DND-41 (cell line): ENCODE results near the gene ZNF548.

ENCODE experiments used
- ATAC-seq: fragments of 200-7000 bp; cut with Tn5 transposase; 3 replicates; pipeline ENCODE4 v1.9.1; 2021; ENCODE audit warnings: low read depth; ENCODE audit not compliant: insufficient read depth
- DNase-seq: peaks from one replicate; pipeline ENCODE4 v3.0.0-alpha.2; 2020
- H2AFZ ChIP-seq: 2 replicates; pipeline ENCODE4 v1.6.0; 2012; ENCODE audit warnings: low read depth, low read length
- H3K27ac ChIP-seq: 2 replicates; pipeline ENCODE4 v1.5.1; 2012; ENCODE audit warnings: low read length, inconsistent platforms
- H3K27me3 ChIP-seq: fragments of 200-600 bp; sonication (generic); 2 replicates; pipeline ENCODE4 v1.6.0; 2012; ENCODE audit warnings: low read length, mild to moderate bottlenecking, inconsistent platforms; ENCODE audit not compliant: insufficient read depth, poor library complexity
- H3K36me3 ChIP-seq: 2 replicates; pipeline ENCODE4 v1.5.1; 2012; ENCODE audit warnings: low read length, inconsistent platforms; ENCODE audit not compliant: insufficient read depth
- H3K4me1 ChIP-seq: 2 replicates; pipeline ENCODE4 v1.5.1; 2012; ENCODE audit warnings: mild to moderate bottlenecking, low read length; ENCODE audit not compliant: insufficient read depth
- H3K4me2 ChIP-seq: 2 replicates; pipeline ENCODE4 v1.6.0; 2012; ENCODE audit warnings: mild to moderate bottlenecking, moderate library complexity, low read length, inconsistent platforms; ENCODE audit not compliant: insufficient read depth
- H3K4me3 ChIP-seq, 2 experiments: fragments of 200-600 bp in 1 of 2; shearing (Covaris generic) in 1 of 2; 2 replicates each; pipeline ENCODE4 v1.5.1; 2012 to 2016; ENCODE audit warnings: inconsistent platforms in 2 of 2, low read length in 2 of 2, mild to moderate bottlenecking in 2 of 2, low read depth in 1 of 2, moderate library complexity in 1 of 2
- H3K79me2 ChIP-seq: 2 replicates; pipeline ENCODE4 v1.6.0; 2012; ENCODE audit warnings: low read length, inconsistent platforms; ENCODE audit not compliant: insufficient read depth
- H3K9ac ChIP-seq: 2 replicates; pipeline ENCODE4 v1.6.0; 2012; ENCODE audit warnings: low read depth, mild to moderate bottlenecking, inconsistent platforms, low read length, moderate library complexity
- H3K9me3 ChIP-seq: 2 replicates; pipeline ENCODE4 v1.5.1; 2012; ENCODE audit warnings: low read length, moderate library complexity, mild to moderate bottlenecking, inconsistent platforms; ENCODE audit not compliant: insufficient read depth, severe bottlenecking
- H4K20me1 ChIP-seq: 2 replicates; pipeline ENCODE4 v1.6.0; 2012; ENCODE audit warnings: low read length; ENCODE audit not compliant: insufficient read depth
- CTCF ChIP-seq: IDR thresholded peaks from 2 replicates; pipeline ENCODE4 v1.5.1; 2012; ENCODE audit warnings: borderline replicate concordance, low read length, moderate library complexity, mild to moderate bottlenecking; ENCODE audit not compliant: poor library complexity, severe bottlenecking; ENCODE audit errors: extremely low read depth
- EZH2 ChIP-seq: IDR thresholded peaks from 3 replicates; pipeline ENCODE4 v1.6.1; 2012; ENCODE audit warnings: borderline replicate concordance, low read depth, mild to moderate bottlenecking, moderate library complexity, low read length, inconsistent platforms; ENCODE audit not compliant: severe bottlenecking

ZNF548 gene

GRCh38 chr19:57382806-57383488 lies 6.7 kb upstream of the ZNF548 start:
- H3K9ac ChIP-seq, result no peak overlapping the region
- H3K4me2 ChIP-seq, result no peak overlapping the region

GRCh38 chr19:57389194-57389729 lies 392 bp upstream of the ZNF548 start:
- Histone ChIP-seq H3K27me3 (no peaks in the 10 kb centered on the region), H4K20me1 (peaks cover 19% of the 10 kb centered on the region; the same call in 1 of the 2 replicates), H3K27ac (peak overlapping the region; percentile 83), H3K9ac (peak overlapping the region; percentile 96), H2AFZ (peak overlapping the region; percentile 89), H3K4me1 (peaks cover 36% of the 10 kb centered on the region), H3K4me3 (peak overlapping the region; percentile 2 to 97; a peak in 2 of 4 replicates), H3K4me2 (peak overlapping the region; percentile 93), H3K9me3 (no peaks in the 10 kb centered on the region), H3K36me3 (peaks cover 20% of the 10 kb centered on the region), H3K79me2 (peaks cover 48% of the 10 kb centered on the region)
- ATAC-seq (no peak), DNase-seq (no peak)
- no peak for TF ChIP-seq EZH2
- TF ChIP-seq CTCF, result no peak

More at GRCh38 chr19:57382806-57383488, 6.7 kb upstream of the ZNF548 start:
- H3K36me3 ChIP-seq, result peaks cover 5% of the 10 kb centered on the region; the same call in 1 of the 2 replicates
- TF ChIP-seq CTCF, result no peak
- no peak for DNase-seq
- H3K9me3 ChIP-seq, result no peaks in the 10 kb centered on the region
- H4K20me1 ChIP-seq, result no peaks in the 10 kb centered on the region
- no peak for ATAC-seq
- no peak overlapping the region for H3K27ac ChIP-seq
- H3K27me3 ChIP-seq, result no peaks in the 10 kb centered on the region
- no peaks in the 10 kb centered on the region for H3K4me1 ChIP-seq
- no peak overlapping the region for H3K4me3 ChIP-seq
- H3K79me2 ChIP-seq, result no peaks in the 10 kb centered on the region
- H2AFZ ChIP-seq, result no peak overlapping the region

GRCh38 chr19:57395710-57396109 lies 6.1 kb downstream of the ZNF548 start:
- Histone ChIP-seq H3K9me3 (peaks cover 4% of the 10 kb centered on the region), H3K79me2 (peaks cover 61% of the 10 kb centered on the region)

More at GRCh38 chr19:57395710-57396109, 6.1 kb downstream of the ZNF548 start:
- peaks cover 68% of the 10 kb centered on the region for H3K36me3 ChIP-seq
- ATAC-seq, result no peak
- H3K27ac ChIP-seq, result no peak overlapping the region
- H3K4me1 ChIP-seq, result peaks cover 23% of the 10 kb centered on the region
- no peak overlapping the region for H2AFZ ChIP-seq
- peaks cover 15% of the 10 kb centered on the region; the same call in 1 of the 2 replicates for H4K20me1 ChIP-seq
- H3K4me2 ChIP-seq, result no peak overlapping the region
- no peak overlapping the region for H3K9ac ChIP-seq
- no peak overlapping the region for H3K4me3 ChIP-seq
- no peaks in the 10 kb centered on the region for H3K27me3 ChIP-seq
- no peak for TF ChIP-seq EZH2
- no peak for TF ChIP-seq CTCF
- no peak for DNase-seq
